HG02884 (cell line): ENCODE data around the gene CHCHD6.

Source experiments
- ATAC-seq: cut with Tn5 transposase; IDR thresholded peaks from one replicate; pipeline ENCODE4 v1.9.1; 2021; ENCODE audit warnings: mild to moderate bottlenecking, moderate library complexity; ENCODE audit not compliant: unreplicated experiment

Gene CHCHD6

DNA sequence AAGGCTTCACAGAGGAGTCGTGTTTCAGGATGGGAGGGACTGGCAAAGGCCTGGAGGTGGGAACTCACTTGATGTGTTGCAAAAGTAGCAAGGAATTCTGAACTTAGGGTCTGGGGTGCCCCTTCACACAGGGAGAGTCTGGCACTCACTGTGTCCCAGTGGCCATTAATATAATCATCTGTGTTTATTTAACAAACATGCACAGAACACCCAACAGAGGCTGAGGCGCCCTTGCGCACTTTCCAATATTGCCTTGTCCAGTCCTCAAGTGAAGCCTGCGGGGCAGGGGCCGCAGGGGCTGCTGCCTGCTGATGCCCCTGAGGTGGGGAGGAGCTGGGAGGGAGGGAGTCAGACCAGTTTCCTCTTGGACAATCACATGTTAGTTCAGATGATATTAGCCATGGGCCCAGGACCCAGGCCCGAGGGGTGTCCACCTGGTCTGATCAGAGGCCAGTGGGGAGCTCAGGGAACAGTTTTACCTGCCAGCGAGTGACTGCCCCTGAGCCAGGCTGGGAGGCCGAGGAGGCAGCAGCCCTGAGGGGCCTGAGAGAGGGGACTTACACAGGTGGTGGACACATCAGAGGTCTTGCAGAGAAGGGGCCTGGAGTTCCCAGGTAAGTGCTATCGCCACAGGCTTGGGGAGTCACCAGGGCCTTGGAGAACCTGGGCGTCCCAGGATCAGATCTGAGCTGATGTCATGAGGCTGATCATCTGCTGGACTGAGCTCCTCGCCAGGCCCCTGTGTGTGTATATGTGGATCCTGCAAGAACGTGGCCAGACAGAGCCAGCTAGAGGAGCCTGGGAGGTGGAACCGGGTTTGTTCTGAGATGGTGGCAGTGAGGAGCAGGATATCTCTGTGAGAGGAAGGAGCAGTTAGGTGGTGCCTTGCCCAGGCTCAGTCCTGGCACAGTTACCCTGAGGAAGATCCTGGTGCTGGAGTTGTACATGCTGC lies 35.3 kb upstream of the CHCHD6 start:
- no peak for ATAC-seq

DNA sequence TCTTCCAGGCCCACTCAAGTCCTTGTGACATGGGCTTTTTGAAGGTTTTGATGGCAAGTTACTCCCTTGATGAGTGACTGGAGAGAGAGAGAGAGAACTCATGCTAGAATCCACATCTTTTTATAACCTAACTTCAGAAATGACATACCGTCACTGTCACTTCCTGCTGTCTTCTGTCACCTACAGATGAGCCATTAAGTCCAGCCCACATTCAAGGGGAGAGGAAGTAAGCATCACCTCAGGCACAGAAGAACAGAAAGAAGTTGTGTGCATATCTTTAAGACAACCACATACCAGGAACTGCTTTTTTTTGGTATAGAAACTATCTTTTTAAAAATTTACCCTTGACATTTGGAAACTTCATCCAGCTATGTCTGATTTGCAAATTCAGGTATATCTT lies 32.5 kb upstream of the CHCHD6 start:
- no peak for ATAC-seq

DNA sequence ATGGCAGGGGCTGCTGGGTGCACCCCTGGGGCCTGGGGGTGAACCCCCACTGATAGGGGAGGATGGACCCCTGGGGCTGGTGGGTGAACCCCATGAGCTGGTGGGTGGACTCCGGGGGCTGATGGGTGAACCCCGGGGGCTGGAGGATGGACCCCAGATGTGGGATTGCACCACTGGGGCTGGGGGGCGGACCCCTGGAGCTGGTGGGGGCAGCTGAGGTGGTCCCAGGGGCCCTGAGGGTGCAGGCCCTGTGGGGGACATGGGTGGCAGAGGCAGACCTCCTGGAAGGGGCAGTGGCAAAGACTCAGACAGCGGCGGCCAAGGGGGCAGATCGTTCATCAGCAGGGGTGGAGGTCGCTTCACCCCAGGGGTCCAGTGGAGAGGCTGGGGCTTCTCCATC lies 31.7 kb upstream of the CHCHD6 start:
- ATAC-seq: no peak

DNA sequence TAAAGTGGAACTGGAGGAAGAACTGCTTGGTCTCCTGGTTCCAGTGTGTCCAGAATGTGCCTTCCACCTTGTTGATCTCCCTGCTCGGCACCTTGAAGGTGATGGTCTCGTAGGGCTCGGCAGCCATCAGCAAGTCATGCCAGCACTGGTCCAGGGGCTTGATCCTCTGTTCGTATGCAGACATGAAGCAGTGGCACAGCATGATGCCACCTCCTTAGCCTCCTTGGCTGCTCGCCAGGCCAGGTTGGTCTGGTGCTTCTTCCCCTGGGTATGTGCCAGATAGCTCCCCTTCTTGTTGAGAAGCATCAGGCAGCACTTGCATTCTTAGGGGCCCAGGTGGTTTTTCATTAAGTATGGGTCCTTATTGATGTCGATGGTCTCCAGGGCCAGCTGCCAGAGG lies 31.3 kb upstream of the CHCHD6 start:
- no peak for ATAC-seq

DNA sequence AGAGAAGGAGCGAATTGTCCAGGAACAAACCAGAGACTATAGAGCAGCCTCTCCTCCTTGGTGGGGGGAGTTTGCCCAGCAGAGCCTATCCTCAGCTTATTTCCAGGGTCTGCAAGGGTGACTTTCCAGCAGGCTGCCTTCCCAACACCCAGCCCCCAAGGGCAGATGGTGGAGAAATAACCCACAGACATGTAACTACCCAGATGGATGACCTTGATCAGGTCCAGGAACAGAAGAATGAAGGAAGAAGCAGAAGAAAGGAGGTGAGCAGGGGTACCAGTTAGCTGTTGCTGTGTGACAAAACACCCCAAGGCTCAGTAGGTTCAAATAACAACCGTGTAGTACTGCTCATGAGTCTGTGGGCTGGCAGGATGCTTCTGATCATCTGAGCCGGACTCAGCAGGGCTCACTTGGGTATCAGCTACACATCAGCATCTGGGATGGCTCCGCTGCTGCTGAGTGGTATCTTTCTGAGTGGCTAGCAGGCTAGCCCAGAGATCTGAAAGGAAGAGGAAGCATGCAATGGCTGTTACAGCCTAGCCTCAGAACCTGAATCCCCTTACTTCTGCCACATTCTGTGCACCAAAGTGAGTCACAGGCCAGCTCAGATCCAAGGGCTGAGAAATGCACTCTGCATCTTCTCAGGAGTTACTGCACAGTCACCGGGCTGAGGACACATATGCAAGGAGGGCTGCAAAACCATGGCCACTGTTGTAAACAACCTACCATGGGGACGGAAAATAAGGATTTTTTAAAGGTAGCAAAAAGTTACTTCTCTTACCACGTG lies 26.9 kb upstream of the CHCHD6 start:
- ATAC-seq: no peak

DNA sequence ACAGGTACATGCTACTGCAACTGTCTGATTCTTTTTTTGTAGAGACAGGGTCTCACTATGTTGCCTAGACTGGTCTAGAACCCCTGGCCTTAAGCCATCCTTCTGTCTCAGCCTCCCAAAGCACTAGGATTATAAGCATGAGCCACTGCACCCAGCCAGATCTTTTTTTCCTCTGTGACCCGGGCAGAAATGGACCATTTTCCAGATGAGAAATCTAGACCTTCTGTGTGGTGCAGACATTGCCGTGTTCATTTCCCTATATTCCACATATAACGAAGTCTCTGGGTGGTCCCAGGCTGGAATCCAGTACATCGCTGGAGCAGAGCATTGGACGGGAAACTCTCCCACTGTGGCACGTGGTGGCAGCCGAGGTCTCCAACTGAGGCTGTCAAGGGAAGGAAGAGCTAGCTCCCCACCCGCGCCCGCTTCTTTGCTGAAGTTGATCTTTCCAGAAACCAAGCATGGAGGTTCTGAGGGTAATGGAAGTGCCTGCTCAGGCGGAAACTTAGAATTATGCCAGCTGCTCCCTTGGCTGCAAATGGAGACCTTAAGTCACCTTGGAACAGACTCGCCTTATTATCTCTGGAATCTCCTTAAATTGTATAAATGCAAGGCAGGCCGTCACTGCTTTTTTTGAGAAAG lies 26.1 kb upstream of the CHCHD6 start:
- ATAC-seq: no peak

DNA sequence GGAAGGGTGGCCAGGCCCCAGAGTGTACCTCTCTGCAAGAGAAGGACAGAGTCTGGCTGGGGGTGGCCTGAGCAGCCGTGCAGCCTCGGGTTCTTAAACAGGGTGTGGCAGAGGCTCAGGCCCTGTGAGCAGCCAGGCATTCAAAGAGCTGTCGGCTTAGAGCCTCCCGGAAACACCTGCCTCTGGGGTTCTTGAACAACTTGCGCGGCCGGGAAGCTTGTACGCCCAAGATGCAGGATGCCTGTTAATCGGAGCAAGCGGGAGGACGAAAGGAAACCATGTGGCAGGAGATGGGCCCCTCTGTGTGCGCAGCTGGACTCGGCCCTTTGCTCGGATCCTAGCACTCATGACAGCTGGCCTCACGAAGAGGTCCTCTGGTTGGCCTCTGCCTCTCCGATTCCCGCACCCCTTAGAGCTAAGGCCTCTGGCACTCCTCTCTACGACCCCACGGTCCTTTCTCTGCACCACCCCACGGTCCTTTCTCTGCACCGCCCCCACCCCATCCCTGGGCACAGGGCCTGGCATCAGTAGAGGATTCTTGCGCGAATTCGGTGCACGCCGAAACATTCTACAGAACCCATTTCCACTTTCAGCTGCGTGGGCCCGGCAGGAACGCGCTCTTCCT lies 25.2 kb upstream of the CHCHD6 start:
- no peak for ATAC-seq

DNA sequence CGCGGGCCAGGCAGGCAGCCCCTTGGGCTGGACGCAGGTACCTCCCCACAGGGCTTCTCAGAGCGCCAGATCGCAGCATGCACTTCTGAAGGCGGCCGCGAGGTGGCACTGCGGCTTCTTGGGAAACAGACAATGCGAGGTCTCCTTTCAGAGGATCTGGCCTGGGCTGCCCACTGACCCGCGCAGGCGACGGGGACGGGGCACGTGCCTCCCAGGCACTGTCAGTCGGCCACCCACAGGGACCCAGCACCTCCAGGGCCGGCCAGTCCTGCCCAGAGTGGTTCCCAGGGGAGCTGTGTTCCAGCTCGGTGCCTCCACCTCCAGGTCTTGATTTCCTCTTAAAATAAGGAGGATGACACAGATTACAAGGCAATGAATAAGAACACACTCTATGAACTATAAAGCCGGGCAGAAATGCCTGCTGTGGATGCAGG lies 24.7 kb upstream of the CHCHD6 start:
- no peak for ATAC-seq

DNA sequence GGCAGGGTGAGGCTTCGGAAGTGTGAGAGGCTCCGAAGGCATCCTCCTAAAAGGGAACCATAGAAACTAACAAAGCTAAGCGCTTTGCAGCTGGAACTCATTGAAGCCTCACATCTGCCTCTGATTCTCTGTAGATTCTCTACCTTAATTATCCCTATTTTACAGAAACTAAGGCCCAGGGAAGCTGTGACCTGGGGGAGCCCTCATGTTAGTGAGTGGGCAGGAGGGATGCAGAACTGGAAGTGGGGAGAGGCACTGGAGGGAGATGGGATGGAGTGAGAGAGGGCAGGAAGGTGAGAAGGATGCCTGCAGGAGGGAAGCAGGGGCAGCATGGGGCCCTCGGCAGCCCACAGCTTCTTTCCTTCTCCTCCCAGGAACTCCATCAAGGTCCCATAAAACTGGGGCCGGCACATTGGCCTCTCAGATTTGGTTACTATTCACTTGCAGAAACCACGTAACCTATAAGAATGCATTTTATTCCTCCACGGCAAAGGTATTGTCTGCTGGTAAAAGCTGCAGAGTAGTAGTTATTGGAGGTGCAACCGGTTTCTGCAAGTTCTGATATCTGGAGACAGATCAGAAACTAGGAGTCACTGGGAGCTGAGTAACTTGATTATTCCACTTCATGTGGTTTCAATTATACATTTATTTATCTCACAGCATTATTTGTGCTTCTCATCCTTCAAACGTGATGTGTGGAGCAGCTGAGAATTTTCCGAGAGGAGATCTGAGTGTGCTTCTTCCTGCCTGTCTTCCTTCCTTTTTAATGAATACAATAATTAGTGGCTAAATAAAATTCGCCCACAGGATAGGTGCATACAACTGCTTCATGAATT lies 24.0 kb upstream of the CHCHD6 start:
- ATAC-seq: no peak

DNA sequence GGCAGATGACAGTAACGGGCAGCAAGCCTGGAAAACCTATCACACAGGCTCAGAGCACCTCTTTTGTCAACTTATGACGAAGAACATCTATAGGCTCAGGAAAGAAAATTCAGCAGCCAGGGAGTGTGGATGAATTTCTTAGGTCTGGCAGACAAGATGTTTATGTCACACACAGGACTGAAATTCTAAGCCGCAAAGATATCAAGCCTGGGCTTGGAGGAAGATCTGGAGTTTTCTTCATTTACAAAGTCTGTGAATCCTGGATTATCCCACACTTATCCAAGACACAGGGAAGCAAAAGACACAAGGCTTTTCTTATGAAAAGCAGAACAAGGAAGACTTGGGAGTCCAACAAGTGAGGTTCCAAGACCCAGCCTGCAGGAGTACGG lies 23.4 kb upstream of the CHCHD6 start:
- ATAC-seq: no peak

DNA sequence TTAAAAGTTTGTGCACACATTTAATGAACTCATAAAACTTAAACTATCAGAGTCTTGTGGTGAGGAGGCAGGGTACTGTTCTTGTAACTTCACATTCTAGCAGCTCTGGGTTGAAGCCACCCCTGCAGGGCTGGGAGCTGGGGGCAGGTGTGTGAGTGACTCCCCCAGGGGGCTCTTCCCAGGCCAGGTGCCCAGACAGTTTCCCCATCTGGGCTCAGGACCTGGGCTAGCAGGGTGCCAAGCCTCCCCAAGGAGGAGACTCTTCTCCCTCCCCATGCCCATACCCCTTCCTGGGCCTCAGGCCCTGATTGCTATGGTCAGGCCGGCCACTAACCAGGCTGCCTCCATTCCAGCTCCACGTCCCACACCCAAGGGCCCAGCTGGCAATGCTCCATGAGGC lies 22.0 kb upstream of the CHCHD6 start:
- no peak for ATAC-seq

DNA sequence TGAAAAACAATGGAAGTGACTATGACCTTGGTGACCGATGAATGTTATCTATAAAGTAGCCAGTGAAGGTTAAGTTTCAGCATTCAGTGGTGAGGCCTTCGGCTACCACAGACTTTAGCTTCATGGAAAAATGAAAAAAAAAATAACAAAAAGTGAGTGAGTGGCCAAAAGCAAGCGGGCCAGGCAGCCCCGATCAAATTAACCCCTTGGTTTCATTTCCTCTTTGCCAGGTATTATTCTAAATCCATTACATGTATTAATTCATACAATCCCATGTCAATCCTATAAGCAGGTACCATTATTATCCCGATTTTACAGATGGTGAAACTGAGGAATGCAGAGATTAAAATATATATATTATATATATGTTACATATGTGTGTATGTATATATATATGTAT lies 21.0 kb upstream of the CHCHD6 start:
- ATAC-seq: no peak

DNA sequence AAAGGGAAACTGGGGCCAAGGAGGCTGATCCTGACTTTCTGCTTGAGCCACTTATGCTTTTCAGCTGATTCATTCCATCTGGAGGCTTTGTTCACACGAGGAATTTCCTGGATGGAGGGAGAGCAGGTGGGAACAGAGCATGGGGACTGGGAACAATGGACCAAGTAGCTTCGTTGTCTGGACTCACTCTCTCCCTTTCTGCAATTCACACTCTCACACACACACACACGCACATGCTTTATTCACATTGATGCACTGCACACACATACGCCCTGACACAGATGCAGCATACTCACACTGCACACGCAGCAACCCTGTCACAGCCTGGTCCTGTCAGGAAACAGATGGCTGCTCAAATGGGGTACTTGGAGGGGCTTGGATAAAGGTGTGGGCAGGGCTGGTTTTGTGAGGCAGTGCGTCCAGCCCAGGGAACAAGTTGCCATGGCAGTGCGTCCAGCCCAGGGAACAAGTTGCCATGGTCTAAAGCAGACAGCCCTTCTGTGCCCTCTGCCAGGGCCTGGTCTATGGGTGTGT lies 19.8 kb upstream of the CHCHD6 start:
- no peak for ATAC-seq

DNA sequence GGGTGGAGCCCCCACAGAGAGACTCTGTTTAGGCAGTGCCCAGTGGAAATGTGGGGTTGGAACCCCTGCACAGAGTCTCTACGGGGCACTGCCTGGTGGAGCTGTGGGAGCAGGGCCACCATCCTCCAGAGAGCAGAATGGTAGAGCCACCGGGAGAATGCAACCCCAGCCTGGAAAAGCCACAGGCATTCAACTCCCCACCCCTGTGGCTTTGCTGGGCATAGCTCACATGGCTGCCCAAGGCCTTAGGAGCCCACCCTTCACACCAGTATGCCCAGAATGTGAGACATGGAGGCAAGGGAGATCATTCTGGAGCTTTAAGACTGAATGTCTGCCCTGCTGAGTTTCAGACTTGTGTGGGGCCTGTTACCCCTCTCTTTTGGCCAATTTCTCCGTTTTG lies 19.0 kb upstream of the CHCHD6 start:
- no peak for ATAC-seq

DNA sequence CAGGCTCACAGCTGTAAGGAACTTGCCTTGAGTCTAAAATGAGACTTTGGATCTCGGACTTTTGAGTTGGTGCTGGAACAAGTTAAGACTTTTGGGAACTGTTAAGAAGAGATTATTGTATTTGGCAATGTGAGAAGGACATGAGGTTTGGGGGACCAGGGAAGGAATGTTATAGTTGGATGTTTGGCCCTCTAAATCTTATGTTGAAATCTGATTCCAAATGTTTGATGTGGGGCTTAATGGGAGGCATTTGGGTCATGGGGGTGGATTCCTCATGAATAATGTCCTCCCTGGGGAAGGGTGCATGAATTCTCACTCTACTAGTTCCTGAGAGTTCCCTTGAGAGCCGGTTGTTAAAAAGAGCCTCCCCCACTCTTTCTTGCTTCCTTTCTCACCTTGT lies 18.5 kb upstream of the CHCHD6 start:
- no peak for ATAC-seq

DNA sequence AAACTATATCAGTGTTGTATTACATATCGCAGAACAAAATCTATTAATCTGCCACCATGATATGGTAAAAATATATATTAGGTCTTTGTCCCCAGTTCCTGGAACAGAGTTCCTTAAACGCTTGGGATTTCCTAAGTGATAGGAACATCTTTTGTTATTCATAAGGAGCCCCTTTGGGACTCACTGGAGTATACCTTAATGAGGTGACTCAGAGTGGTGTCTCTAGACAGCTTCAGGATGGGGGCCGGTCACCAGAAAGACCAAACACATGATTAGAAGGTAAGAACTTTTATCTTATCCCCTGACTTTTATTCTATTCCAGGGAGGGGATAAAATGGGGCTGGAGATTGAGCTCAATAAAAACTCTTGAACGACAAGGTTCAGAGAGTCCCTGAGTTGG lies 12.3 kb upstream of the CHCHD6 start:
- ATAC-seq: no peak

DNA sequence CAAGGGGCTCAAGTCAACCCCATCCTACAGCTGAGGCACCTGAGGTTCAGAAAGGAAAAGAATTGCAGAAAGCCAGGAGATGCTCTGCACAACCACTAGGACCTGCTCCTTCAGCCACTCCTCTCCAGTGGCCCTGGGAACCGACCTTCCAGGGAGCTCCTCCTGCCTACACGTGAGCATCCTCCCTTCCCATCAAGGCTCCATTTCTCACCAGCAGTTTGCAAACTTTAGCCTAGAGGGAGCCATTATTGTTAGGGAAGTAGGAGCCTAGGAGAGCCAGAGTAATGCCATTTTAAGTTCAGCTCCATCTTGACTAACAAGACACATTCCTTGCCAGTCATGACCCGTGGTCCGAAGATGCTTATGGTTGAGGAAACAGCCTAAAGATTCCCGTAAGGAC lies 11.2 kb upstream of the CHCHD6 start:
- no peak for ATAC-seq

DNA sequence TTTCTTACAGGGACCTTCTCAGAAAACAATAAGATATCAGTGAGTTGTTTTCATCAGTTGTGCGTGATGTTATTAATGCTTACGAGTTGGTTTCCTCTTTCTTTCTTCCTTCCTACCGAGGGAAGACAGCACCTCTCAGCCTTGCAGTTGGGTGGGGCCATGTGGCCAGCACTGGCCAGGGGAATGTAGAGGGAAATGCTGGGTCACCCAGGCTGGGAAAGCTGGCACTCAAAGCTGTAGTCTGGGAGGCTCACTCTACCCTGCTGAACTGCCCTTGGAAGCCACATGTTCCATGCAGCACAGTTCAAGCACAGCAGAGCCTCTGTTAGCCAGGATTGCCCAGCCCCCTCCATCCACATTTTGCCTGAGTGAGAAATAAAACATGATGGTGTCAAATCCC lies 10.1 kb upstream of the CHCHD6 start:
- ATAC-seq: no peak

DNA sequence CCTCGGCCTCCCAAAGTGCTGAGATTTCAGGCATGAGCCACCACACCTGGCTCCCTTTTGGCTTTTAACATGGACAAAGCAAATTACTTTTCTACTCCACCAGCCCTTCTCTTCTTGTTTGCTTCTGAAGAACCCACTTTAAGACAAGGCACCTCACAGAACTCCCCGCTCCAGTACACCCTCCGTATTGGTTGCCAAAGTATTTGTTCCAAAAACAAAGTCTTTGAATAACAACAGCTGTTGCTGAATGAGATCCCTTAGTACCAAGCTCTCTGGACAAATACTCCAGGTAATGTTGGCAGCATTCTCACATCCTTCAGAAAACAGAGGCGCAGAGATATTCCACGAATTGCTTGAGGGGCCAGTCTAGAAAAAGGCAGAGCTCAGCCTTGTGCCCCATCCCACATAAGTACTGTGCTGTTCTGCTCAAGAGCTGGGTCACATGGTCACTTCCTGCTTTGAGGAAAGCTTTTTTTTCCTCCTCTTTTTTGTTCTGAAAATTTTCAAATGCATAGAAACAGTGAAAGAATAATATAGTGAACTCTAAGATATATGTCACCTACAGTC lies 7.3 kb upstream of the CHCHD6 start:
- ATAC-seq: no peak

DNA sequence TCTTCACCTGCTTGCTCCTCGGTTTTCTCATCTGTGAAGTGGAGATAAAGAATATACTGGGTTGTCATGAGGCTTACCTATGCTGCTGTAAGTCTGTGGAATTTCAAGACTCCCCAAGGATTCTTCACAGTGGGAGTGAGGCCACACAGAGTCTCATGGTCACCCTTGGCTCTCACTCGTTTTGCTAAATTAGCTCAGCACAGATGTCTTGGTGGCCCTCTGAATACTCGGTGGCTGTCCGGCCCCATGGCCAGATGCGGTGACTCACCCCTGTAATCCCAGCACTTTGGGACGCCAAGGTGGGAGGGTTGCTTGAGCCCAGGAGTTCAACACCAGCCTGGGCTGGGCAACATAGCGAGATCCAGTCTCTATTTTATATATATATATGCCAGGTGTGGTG lies 5.0 kb upstream of the CHCHD6 start:
- no peak for ATAC-seq
